GM13976 (cell line): ENCODE data around the gene OR6Q1.

Experiments
- DNase-seq: peaks from one replicate; pipeline ENCODE4 v3.0.0; 2012; ENCODE audit warnings: low spot score
- in situ Hi-C: fragments of 300-500 bp; cut with MboI; formaldehyde crosslinking; loops from one replicate; pipeline ENCODE4 v1.12.0; 2022; ENCODE audit warnings: low sequenced_read_pairs, mixed read lengths, inconsistent platforms; ENCODE audit not compliant: unreplicated experiment
- TF ChIP-seq, protein P1 (sequence below): IDR thresholded peaks from 2 replicates; pipeline ENCODE4 v1.5.1; 2012; ENCODE audit warnings: borderline replicate concordance, mild to moderate bottlenecking; ENCODE audit not compliant: insufficient read depth; ENCODE audit errors: extremely low read depth, missing control alignments, control extremely low read depth

Gene OR6Q1

DNA sequence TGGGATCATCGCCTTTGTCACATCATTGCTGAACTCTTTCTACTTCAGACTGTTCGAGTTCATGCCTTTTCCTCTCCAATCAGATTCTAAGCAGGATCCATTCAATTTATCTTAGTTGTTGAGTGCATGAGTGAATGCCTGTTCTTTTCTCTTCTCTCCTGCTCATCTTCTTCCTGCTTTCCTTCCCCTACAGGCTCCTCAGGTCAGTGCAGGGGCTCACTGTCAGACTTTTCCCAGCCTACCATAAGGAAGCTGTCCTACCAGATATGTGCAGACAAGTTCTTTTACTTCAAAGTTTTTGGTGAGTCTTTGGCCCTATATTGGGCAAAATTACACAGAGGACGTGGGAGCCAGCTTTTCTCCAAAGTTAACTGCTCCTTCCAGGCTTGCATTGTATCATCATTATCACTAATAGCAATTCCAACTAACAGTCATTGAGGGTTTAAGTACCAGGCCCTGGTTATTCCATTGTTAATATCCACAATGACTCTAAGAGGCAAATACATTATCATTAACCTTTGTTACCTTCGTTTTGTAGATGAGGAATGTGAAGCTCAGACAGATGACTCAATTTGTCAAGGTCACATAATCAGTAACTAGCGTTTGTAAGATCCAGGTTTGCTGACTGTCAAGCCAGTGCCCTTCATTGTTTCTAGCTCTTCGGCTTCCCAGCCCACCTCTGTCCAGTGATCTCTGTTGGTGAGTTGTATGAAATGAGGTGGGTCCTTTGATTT, 30.4 kb downstream of the OR6Q1 start:
- TF ChIP-seq, protein P1, sequence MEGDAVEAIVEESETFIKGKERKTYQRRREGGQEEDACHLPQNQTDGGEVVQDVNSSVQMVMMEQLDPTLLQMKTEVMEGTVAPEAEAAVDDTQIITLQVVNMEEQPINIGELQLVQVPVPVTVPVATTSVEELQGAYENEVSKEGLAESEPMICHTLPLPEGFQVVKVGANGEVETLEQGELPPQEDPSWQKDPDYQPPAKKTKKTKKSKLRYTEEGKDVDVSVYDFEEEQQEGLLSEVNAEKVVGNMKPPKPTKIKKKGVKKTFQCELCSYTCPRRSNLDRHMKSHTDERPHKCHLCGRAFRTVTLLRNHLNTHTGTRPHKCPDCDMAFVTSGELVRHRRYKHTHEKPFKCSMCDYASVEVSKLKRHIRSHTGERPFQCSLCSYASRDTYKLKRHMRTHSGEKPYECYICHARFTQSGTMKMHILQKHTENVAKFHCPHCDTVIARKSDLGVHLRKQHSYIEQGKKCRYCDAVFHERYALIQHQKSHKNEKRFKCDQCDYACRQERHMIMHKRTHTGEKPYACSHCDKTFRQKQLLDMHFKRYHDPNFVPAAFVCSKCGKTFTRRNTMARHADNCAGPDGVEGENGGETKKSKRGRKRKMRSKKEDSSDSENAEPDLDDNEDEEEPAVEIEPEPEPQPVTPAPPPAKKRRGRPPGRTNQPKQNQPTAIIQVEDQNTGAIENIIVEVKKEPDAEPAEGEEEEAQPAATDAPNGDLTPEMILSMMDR: no peak
- no peak for DNase-seq
- in situ Hi-C loops: no loop called here

DNA sequence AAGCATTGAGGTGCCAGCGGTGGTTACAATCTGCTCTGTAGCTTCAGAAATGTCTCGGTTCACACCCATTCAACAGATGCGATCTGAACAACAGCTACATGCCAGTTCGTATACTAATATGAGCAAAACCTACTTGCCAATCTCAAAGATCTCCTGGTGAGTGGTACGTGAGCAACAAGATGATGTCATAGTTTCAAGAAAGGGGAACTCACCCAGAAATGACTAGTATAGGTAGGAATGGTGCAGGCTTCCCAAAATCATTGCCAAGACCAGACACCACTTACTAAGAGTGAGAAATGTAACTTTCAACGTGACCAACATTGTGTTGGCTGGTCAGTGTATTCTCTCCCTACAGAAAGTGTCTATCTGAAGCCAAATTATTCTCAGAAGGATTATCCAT, 31.1 kb downstream of the OR6Q1 start:
- in situ Hi-C loops: no loop called here
- TF ChIP-seq, protein P1: no peak
- DNase-seq: no peak

DNA sequence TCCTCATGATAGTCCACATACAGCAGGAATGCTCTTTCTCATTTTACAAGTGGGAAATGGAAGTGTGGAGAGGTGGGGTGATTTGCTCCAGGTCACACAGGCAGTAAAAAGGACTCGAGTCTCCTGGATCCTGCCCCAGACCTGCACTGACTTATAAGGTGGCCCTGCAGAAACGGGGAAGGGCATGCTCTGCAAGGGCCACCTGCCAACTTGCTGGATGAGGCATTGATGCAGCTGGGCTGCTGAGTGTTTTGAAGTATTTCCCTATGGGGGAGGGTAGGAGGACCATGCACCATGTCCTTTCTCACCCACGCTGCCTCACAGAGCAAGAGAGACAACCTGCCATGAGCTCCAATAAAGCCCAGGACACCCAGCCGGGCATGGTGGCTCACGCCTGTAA, 36.9 kb downstream of the OR6Q1 start:
- in situ Hi-C loops: no loop called here
- TF ChIP-seq, protein P1: no peak
- DNase-seq: no peak

DNA sequence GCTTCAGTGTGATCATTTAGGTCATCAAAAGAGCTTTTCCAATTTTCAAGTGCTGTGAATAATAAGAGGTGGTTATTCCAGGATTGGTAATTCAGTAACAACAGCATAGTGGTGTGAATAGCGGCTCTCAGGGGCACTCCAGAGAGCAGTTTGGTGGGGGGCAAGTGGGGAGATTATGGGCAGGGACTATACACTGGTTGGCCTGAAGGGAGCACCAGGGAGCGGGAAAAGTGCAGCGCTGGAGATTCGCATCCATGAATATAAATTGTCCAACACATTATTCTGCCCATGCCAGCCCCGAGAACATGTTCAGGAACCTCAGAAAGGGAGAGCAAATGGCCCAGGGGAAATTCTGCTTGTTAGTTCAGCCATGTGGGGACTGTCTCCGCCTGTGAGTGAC, 37.9 kb downstream of the OR6Q1 start:
- DNase-seq: no peak
- TF ChIP-seq, protein P1: no peak
- in situ Hi-C loops: no loop called here

DNA sequence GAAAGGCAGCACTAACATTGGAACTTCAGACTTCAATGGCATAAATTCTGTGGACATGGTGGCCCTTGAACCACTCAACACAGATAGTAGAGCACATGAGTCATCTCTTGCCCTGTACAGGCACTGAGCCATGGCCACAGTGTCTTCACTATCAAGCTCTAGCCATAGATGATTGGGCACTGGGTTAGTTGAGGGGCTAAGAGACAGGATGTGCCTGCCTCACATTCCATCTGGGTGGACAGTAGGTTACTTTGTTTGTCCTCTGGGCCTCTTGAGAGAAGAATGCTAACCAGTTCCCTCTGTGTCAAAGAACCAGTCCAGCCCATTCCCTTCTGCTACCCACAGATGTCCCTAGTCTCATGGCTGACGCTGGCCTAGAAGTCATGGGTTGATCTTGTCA, 39.8 kb downstream of the OR6Q1 start:
- TF ChIP-seq, protein P1: no peak
- no peak for DNase-seq

DNA sequence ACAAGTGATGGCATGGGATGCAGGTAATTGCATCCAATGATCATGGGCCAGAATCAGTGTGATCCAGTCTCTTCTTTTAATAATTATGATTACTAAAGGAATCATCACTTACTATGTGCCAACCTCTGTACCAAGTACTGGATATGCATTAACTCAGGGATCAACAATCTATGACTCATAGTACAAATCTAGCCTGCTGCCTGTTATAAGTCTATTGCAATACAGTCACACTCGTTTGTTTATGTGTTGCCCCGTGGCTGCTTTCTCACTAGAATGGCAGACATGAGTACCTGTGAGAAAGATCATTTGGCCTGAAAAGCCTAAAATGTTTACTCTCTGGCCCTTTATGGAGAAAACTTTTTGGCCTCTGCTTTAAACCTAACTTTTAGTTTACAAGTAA, 45.0 kb downstream of the OR6Q1 start:
- DNase-seq: no peak
- TF ChIP-seq, protein P1: no peak
- in situ Hi-C loops: no loop called here

More for the DNA sequence above, 39.8 kb downstream of the OR6Q1 start:
- in situ Hi-C loops: no loop called here
